Epithelial cell of proximal tubule (primary cell): ENCODE measurements around the gene DYNC1I1. TPM values are rescaled to one million over a fixed set of nuclear protein-coding genes. Genes with fewer than 3 reads are reported as not detected.
A peak's percentile ranks its signal among the peaks of the same experiment; 100 is the strongest.

Experiments used
- DNase-seq: peaks from one replicate; pipeline ENCODE4 v3.0.0-alpha.2; 2011; ENCODE audit warnings: low read depth
- H3K4me3 ChIP-seq: 2 replicates; pipeline ENCODE4 v1.5.1; 2011; ENCODE audit warnings: low read depth, mild to moderate bottlenecking, low read length
- CTCF ChIP-seq: conservative IDR thresholded peaks from 2 replicates; pipeline ENCODE4 v1.5.1; 2012; ENCODE audit warnings: low read depth, mild to moderate bottlenecking, low read length
- total RNA-seq: library from RNA; depleted of rRNA; stranded (reverse); fragments of >200 nt; gene quantifications from 2 replicates; pipeline ENCODE4 v1.2.3, GENCODE V29; 2015

The DYNC1I1 gene
- total RNA-seq, 1 donor from 2014 or later: 0.06 TPM

DNA sequence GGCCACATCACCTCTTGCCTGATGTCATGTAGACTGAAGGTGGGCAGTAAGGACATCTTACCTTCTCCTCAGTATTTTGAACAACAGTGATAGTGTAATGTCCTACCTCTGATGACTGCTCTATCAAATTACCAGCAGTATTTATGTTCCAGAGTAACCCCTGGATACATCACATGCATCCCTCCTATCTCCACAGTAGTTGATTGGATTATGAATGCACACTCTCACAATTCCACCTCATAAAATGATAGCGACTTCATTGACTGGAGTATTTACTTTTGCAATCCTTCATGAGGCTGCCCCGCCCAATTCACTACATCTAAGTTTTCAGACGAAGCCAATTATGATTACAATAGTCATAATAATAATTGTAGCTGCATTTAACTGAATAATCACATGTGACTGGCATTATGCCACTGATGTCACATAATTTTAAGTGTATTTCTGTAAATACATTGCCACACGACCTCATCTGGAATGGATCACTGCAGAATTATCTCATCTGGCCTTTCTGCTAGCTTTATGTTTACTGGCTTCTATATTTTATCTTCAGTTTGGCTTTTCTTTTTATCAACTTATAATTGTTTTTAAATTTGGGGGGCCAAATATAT lies 280.6 kb downstream of the DYNC1I1 start:
- DNase-seq: no peak
- no peak overlapping the region for H3K4me3 ChIP-seq
- no peak for TF ChIP-seq CTCF

GRCh38 chr7:96055717-96056116 lies 283.4 kb downstream of the DYNC1I1 start:
- DNase-seq: peak; percentile 23
- TF ChIP-seq CTCF: no peak
- H3K4me3 ChIP-seq: no peak overlapping the region

GRCh38 chr7:96059075-96059474 lies 286.7 kb downstream of the DYNC1I1 start:
- H3K4me3 ChIP-seq: no peak overlapping the region
- TF ChIP-seq CTCF: no peak
- DNase-seq: no peak

DNA sequence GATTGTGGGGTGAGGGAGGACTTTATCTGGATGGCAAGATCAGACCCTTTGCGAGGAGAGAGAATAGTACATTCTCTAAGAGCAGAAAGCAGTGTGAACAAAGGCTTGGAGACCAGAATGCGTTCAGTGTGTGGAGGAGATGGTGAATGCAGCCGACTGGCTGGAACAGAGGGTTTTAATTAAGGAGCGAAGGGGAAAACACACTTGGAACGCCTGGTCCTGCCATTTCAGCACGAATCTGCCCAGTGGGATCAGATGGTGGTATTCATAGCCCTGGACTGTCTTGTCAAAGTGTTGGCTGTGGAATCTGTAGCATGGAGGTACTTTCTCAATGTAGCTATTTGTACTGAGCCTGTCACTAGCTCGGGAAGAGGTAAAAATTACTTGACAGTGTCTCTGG lies 288.7 kb downstream of the DYNC1I1 start:
- no peak for DNase-seq
- no peak overlapping the region for H3K4me3 ChIP-seq
- TF ChIP-seq CTCF: no peak

GRCh38 chr7:96061844-96062243 lies 289.5 kb downstream of the DYNC1I1 start:
- TF ChIP-seq CTCF: no peak
- H3K4me3 ChIP-seq: no peak overlapping the region
- no peak for DNase-seq

- no peak for DNase-seq
- TF ChIP-seq CTCF: no peak
- no peak overlapping the region for H3K4me3 ChIP-seq
Observed at GRCh38 chr7:96067321-96067720, 295.0 kb downstream of the DYNC1I1 start.

- no peak for DNase-seq
- TF ChIP-seq CTCF: no peak
- H3K4me3 ChIP-seq: no peak overlapping the region
Observed at GRCh38 chr7:96069401-96069800, 297.0 kb downstream of the DYNC1I1 start.
